Measurements from ENCODE around the gene HELLS. TPM values are rescaled to one million over a fixed set of nuclear protein-coding genes. Genes with fewer than 3 reads are reported as not detected.

The HELLS gene
- total and polyA plus RNA-seq, 12 donors = 0.32 to 4.5 (median 0.78) TPM

DNA sequence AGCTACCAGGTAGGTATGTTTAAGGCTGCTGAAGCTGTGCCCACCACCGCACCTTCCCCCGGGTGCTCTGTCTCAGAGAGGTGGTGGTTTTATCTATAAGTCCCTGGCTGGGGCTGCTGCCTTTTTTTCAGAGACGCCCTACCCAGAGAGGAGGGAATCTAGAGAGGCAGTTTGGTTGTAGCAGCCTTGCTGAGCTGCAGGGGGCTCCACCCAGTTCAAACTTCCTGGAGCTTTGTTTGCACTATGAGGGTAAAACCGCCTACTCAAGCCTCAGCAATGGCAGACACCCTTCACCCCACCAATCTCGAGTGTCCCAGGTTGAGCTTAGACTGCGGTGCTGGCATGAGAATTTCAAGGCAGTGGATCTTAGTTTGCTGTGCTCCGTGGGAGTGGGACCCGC, 94.3 kb downstream of the HELLS start:
- no peaks in the 10 kb centered on the region for H3K27me3 ChIP-seq
- DNase-seq (no peak), ATAC-seq (no peak)
- no peaks in the 10 kb centered on the region for H3K36me3 ChIP-seq
- H3K4me3 ChIP-seq = no peak overlapping the region
- TF ChIP-seq, protein P1, sequence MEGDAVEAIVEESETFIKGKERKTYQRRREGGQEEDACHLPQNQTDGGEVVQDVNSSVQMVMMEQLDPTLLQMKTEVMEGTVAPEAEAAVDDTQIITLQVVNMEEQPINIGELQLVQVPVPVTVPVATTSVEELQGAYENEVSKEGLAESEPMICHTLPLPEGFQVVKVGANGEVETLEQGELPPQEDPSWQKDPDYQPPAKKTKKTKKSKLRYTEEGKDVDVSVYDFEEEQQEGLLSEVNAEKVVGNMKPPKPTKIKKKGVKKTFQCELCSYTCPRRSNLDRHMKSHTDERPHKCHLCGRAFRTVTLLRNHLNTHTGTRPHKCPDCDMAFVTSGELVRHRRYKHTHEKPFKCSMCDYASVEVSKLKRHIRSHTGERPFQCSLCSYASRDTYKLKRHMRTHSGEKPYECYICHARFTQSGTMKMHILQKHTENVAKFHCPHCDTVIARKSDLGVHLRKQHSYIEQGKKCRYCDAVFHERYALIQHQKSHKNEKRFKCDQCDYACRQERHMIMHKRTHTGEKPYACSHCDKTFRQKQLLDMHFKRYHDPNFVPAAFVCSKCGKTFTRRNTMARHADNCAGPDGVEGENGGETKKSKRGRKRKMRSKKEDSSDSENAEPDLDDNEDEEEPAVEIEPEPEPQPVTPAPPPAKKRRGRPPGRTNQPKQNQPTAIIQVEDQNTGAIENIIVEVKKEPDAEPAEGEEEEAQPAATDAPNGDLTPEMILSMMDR (IDR thresholded peaks at IDR 0.05) = no peak
- WGBS, 2 donors = 85 to 89% methylated on average over 8 of the region's 8 CpGs
- peaks cover 0 to 45% (median 13%) of the 10 kb centered on the region in 11 donors for H3K9me3 ChIP-seq
- intact Hi-C loops (cut with DNase I) = no loop called here
- H3K4me1 ChIP-seq = no peaks in the 10 kb centered on the region
- no peak overlapping the region for H3K27ac ChIP-seq

DNA sequence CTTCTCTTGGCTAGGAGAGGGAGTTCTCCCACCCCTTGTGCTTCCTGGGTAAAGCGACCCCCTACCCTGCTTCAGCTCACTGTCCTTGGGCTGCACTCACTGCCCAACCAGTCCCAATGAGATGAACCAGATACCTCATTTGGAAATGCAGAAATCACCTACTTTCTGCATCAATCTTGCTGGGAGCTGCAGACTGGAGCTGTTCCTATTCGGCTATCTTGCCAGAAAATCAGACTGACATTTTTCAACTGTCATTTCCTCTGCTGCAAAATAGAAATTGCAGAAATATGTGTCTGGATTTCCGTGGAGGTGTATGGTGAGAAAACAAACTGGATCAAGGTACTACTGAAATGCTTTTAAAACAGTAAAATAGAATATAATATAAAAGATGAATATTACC, 95.0 kb downstream of the HELLS start:
- H3K4me1 ChIP-seq = no peaks in the 10 kb centered on the region
- H3K4me3 ChIP-seq = no peak overlapping the region
- no peaks in the 10 kb centered on the region for H3K27me3 ChIP-seq
- peaks cover 0 to 39% (median 13%) of the 10 kb centered on the region in 11 donors for H3K9me3 ChIP-seq
- ATAC-seq = no peak
- DNase-seq = no peak
- TF ChIP-seq, protein P1 (IDR thresholded peaks at IDR 0.05) = no peak
- WGBS, 2 donors = 58 to 59% methylated on average over 3 of the region's 3 CpGs
- H3K27ac ChIP-seq = no peak overlapping the region
- intact Hi-C loops (cut with DNase I) = no loop called here
- H3K36me3 ChIP-seq = no peaks in the 10 kb centered on the region

DNA sequence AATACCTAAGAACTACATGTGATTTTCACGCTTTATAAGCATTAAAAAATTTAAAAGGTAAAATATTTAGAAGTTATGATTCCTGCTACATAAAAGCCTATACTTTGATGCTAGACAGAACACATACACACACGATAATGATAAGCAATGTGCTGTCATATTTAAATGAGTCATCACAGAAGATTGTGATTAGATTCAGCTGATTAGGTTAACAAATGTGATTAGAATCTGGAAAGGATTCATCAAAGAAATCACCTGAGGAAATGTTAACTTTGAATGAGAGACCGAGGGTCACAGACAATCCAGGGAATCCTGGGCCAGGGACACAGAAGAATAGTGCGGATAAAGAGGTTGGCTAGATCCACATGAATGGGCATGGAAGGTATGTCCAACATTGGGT, 95.9 kb downstream of the HELLS start:
- TF ChIP-seq, protein P1 (IDR thresholded peaks at IDR 0.05) = no peak
- no peak overlapping the region for H3K4me3 ChIP-seq
- H3K27ac ChIP-seq = no peak overlapping the region
- H3K27me3 ChIP-seq = no peaks in the 10 kb centered on the region
- 81 to 82% methylated on average over 4 of the region's 4 CpGs for WGBS, 2 donors
- ATAC-seq (no peak), DNase-seq (no peak)
- H3K9me3 ChIP-seq = peaks cover 0 to 32% (median 13%) of the 10 kb centered on the region in 11 donors
- intact Hi-C loops (cut with DNase I) = no loop called here
- no peaks in the 10 kb centered on the region for H3K36me3 ChIP-seq
- no peaks in the 10 kb centered on the region for H3K4me1 ChIP-seq

DNA sequence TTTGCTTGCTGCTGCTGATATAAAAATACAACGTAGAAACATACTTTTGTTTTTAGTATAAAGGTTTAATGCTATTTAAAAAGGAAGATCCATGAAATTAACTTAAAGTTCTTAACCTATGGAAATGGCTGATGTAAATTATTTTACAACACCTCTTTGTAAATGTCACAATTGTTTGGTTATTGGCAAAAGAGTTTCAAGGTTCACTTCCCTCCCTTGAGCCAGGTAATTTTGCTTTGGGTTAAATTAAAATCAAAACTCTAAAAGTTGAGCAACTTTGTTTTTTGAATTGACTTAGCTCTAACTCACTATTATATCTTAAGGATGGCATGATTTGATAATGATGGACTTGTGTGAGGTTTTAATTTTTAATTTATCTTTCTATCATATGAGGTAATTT, 98.8 kb downstream of the HELLS start:
- WGBS, 2 donors = 75 to 81% methylated on average over 1 of the region's 1 CpG
- Histone ChIP-seq H3K4me1 (no peaks in the 10 kb centered on the region), H3K27me3 (no peaks in the 10 kb centered on the region), H3K4me3 (no peak overlapping the region), H3K27ac (no peak overlapping the region), H3K36me3 (no peaks in the 10 kb centered on the region), H3K9me3 (peaks cover 0 to 4% (median 0%) of the 10 kb centered on the region in 11 donors)
- intact Hi-C loops (cut with DNase I) = no loop called here
- DNase-seq (no peak), ATAC-seq (no peak)
- TF ChIP-seq, protein P1 (IDR thresholded peaks at IDR 0.05) = no peak
